Activated T-helper 2 cell treated with anti-CD3 and anti-CD28 coated beads, Interferon-gamma antibody, Interleukin-2, Interleukin-4, amounts not matched to agents 10 μg/mL and 5 μg/mL and 100 μg/mL, durations not matched to agents 14 hours and 24 hours and 36 hours (primary cell): ENCODE results near the gene RAB4A. TPM values are rescaled to one million over a fixed set of nuclear protein-coding genes. Genes with fewer than 3 reads are reported as not detected.

ENCODE experiments used
- total RNA-seq: library from RNA; stranded (reverse); gene quantifications from 2 replicates; pipeline ENCODE4 v1.2.3, GENCODE V29; 2022

Gene RAB4A
- total RNA-seq, 1 donor from 2014 or later, result 25.7 TPM

Other genes starting within 250 kb of the RAB4A start
- gene CCSAP, start 71.9 kb downstream of the RAB4A start, total RNA-seq, result 12.3 and 13.1 TPM in 2 replicates
- not detected in 2 replicates for gene ACTA1, start 163.0 kb downstream of the RAB4A start, total RNA-seq
- 49.2 and 50.1 TPM in 2 replicates for gene NUP133, start 237.2 kb downstream of the RAB4A start, total RNA-seq